Measurements from ENCODE around the gene PRRT2.
"Not testable (repeated sequence)": the region's sequence is repeated elsewhere in the genome, so short reads cannot be mapped to it uniquely, and the experiment has no call there.

Gene PRRT2

GRCh38 chr16:29826342-29826695 is 14.3 kb downstream of the PRRT2 start:
- no peak for DNase-seq (ENCODE audit: low read depth)
- H3K4me3 ChIP-seq (ENCODE audit: low read length), result no peak overlapping the region
- no peak for TF ChIP-seq CTCF (conservative IDR thresholded peaks at IDR 0.05; ENCODE audit: low read length)

GRCh38 chr16:29830774-29831173 is 18.8 kb downstream of the PRRT2 start:
- no peak for TF ChIP-seq CTCF (conservative IDR thresholded peaks at IDR 0.05; ENCODE audit: low read length)
- H3K4me3 ChIP-seq (ENCODE audit: low read length), result no peak overlapping the region
- DNase-seq (ENCODE audit: low read depth), result no peak

- DNase-seq (ENCODE audit: low read depth), result no peak
- no peak for TF ChIP-seq CTCF (conservative IDR thresholded peaks at IDR 0.05; ENCODE audit: low read length)
- H3K4me3 ChIP-seq (ENCODE audit: low read length), result no peak overlapping the region
Measured at GRCh38 chr16:29831490-29831889, 19.5 kb downstream of the PRRT2 start.

- H3K4me3 ChIP-seq (ENCODE audit: low read length); DNase-seq (ENCODE audit: low read depth): not testable (repeated sequence)
Measured at GRCh38 chr16:29833219-29833618, 21.2 kb downstream of the PRRT2 start.

- TF ChIP-seq CTCF (conservative IDR thresholded peaks at IDR 0.05; ENCODE audit: low read length), result no peak
- H3K4me3 ChIP-seq (ENCODE audit: low read length), result no peak overlapping the region
- no peak for DNase-seq (ENCODE audit: low read depth)
Measured at GRCh38 chr16:29834079-29834478, 22.1 kb downstream of the PRRT2 start.

GRCh38 chr16:29835926-29836325 is 23.9 kb downstream of the PRRT2 start:
- no peak for TF ChIP-seq CTCF (conservative IDR thresholded peaks at IDR 0.05; ENCODE audit: low read length)
- no peak overlapping the region for H3K4me3 ChIP-seq (ENCODE audit: low read length)
- no peak for DNase-seq (ENCODE audit: low read depth)

- no peak for DNase-seq (ENCODE audit: low read depth)
- no peak overlapping the region for H3K4me3 ChIP-seq (ENCODE audit: low read length)
- TF ChIP-seq CTCF (conservative IDR thresholded peaks at IDR 0.05; ENCODE audit: low read length), result no peak
Measured at GRCh38 chr16:29836623-29837022, 24.6 kb downstream of the PRRT2 start.

GRCh38 chr16:29837841-29838240 is 25.8 kb downstream of the PRRT2 start:
- no peak for DNase-seq (ENCODE audit: low read depth)
- no peak for TF ChIP-seq CTCF (conservative IDR thresholded peaks at IDR 0.05; ENCODE audit: low read length)
- H3K4me3 ChIP-seq (ENCODE audit: low read length), result no peak overlapping the region

Measured in AG10803 (cell line).